Stimulated activated effector memory CD8-positive, alpha-beta T cell treated with anti-CD3 and anti-CD28 coated beads, Interleukin-12 subunit alpha, Interleukin-12 subunit beta, amount 100 ng/mL, for 72 hours (primary cell): ENCODE measurements around the gene PDIA4.
A peak's percentile ranks its signal among the peaks of the same experiment; 100 is the strongest.
"Not testable (repeated sequence)": the region's sequence is repeated elsewhere in the genome, so short reads cannot be mapped to it uniquely, and the experiment has no call there.

Experiments used
- ATAC-seq: fragments of 150-1000 bp; cut with Tn5 transposase; 2 replicates; pipeline ENCODE4 v1.10.0; 2021
- DNase-seq, 2 donors: peaks; one replicate each; pipeline ENCODE4 v3.0.0; 2021 to 2022; ENCODE audit warnings: low spot score in 2 of 2
- H3K27ac Mint-ChIP-seq: one replicate; pipeline ENCODE4 v1.8.0; 2022; ENCODE audit warnings: mild to moderate bottlenecking, mixed read lengths
- H3K36me3 Mint-ChIP-seq: one replicate; pipeline ENCODE4 v1.8.0; 2022; ENCODE audit warnings: mild to moderate bottlenecking, mixed read lengths
- H3K4me1 Mint-ChIP-seq: one replicate; pipeline ENCODE4 v1.8.0; 2022; ENCODE audit warnings: mixed read lengths
- H3K4me3 Mint-ChIP-seq: one replicate; pipeline ENCODE4 v1.8.0; 2022; ENCODE audit warnings: mild to moderate bottlenecking, mixed read lengths
- H3K9me3 Mint-ChIP-seq: one replicate; pipeline ENCODE4 v1.8.0; 2022; ENCODE audit warnings: mixed read lengths

The PDIA4 gene, protein sequence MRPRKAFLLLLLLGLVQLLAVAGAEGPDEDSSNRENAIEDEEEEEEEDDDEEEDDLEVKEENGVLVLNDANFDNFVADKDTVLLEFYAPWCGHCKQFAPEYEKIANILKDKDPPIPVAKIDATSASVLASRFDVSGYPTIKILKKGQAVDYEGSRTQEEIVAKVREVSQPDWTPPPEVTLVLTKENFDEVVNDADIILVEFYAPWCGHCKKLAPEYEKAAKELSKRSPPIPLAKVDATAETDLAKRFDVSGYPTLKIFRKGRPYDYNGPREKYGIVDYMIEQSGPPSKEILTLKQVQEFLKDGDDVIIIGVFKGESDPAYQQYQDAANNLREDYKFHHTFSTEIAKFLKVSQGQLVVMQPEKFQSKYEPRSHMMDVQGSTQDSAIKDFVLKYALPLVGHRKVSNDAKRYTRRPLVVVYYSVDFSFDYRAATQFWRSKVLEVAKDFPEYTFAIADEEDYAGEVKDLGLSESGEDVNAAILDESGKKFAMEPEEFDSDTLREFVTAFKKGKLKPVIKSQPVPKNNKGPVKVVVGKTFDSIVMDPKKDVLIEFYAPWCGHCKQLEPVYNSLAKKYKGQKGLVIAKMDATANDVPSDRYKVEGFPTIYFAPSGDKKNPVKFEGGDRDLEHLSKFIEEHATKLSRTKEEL

GRCh38 chr7:149028346-149029109 is at the start of gene PDIA4:
PDIA4 (minus strand) TSS chr7:149028505; CDS start chr7:149028408, 97 bp downstream.
- Mint-ChIP-seq H3K27ac (peak within 1 kb of the TSS; percentile 94), H3K9me3 (no peaks in the 10 kb centered on the region), H3K4me1 (peaks cover 48% of the 10 kb centered on the region), H3K4me3 (peak within 1 kb of the TSS; percentile 89), H3K36me3 (peaks cover 40% of the 10 kb centered on the region)
- DNase-seq, result peak; percentile 98 to 100
- ATAC-seq, result peak; percentile 94

DNA sequence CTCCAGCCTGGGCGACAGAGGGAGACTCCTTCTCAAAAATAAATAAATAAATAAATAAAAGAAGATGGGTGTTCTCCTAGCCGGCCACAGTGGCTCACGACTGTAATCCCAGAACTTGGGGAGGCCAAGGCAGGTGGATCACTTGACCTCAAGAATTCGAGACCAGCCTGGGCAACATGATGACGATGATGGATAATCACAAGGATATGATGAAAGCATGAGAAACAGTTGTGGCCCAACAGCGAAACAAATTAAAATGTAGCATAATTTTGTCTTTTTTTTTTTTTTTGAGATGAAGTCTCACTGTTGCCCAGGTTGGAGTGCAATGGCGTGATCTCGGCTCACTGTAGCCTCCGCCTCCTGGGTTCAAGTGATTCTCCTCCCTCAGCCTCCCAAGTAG is 49.3 kb upstream of the PDIA4 start:
- DNase-seq (no peak), ATAC-seq (no peak)
- no peaks in the 10 kb centered on the region for H3K9me3 Mint-ChIP-seq
- no peak overlapping the region for H3K27ac Mint-ChIP-seq
- peaks cover 46% of the 10 kb centered on the region for H3K36me3 Mint-ChIP-seq
- no peak overlapping the region for H3K4me3 Mint-ChIP-seq
- H3K4me1 Mint-ChIP-seq, result no peaks in the 10 kb centered on the region

- no peaks in the 10 kb centered on the region for H3K9me3 Mint-ChIP-seq
- ATAC-seq (no peak), DNase-seq (no peak)
- H3K27ac Mint-ChIP-seq, result no peak overlapping the region
- H3K36me3 Mint-ChIP-seq, result peaks cover 65% of the 10 kb centered on the region
- peaks cover 7% of the 10 kb centered on the region for H3K4me1 Mint-ChIP-seq
- no peak overlapping the region for H3K4me3 Mint-ChIP-seq
Observed at GRCh38 chr7:149075286-149075685, 47.0 kb upstream of the PDIA4 start.

DNA sequence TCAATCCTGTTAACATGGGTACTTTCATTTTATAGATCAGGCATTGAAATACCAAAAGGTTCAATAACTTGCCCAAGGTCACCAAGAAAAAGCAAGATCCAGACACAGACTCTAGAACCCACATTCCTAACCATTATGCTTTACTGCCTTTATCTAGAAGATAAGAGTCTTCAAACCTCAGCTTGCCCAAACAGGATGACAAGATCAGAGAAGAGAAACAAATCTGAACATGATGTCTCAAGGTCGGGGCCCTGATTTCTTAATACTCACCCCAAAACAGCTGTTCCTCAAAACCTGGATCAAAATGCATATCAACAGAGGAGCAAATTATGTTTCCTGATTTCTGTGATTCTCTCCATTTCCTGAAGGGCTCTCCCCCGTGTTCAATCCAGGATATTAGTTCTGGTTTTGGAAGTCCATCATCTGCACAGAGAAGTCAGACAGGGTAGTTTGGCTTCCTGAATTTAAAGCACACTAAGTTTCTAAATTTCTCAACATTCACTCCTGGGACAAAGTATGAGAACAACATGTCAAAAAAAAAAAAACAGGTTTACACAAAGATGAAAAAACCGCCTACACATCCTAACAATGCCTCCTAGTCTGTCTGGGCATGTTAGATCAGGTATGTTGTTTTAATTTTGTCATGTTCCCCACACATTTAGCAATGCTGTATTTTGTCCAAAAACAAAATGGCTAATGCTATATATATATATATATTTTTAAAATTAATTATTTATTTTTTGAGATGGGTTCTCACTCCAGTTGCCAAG is 46.0 kb upstream of the PDIA4 start:
- ATAC-seq (no peak), DNase-seq (no peak)
- H3K4me1 Mint-ChIP-seq, result peaks cover 7% of the 10 kb centered on the region
- no peaks in the 10 kb centered on the region for H3K9me3 Mint-ChIP-seq
- peaks cover 69% of the 10 kb centered on the region for H3K36me3 Mint-ChIP-seq
- no peak overlapping the region for H3K27ac Mint-ChIP-seq
- H3K4me3 Mint-ChIP-seq, result no peak overlapping the region

DNA sequence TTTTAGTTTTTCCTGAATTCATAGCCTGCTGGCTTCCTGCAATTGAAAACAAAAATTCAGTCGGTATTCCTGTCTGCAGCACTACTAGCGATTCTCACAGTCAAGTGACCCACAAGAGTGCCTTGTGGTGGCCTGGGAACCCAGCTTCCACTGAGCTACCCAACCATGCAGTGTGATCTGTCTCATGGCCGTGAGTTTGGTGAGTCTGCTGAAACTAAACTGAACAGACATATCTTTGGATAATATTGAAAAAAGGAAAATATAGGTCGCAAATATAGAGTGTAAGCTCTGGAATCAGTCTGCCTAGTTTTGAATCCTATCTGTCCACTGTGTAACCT is 44.1 kb upstream of the PDIA4 start:
- DNase-seq (no peak), ATAC-seq (no peak)
- Mint-ChIP-seq H3K4me1 (peaks cover 7% of the 10 kb centered on the region), H3K36me3 (peaks cover 73% of the 10 kb centered on the region), H3K4me3 (peak overlapping the region; percentile 64), H3K27ac (peak overlapping the region; percentile 81), H3K9me3 (no peaks in the 10 kb centered on the region)

DNA sequence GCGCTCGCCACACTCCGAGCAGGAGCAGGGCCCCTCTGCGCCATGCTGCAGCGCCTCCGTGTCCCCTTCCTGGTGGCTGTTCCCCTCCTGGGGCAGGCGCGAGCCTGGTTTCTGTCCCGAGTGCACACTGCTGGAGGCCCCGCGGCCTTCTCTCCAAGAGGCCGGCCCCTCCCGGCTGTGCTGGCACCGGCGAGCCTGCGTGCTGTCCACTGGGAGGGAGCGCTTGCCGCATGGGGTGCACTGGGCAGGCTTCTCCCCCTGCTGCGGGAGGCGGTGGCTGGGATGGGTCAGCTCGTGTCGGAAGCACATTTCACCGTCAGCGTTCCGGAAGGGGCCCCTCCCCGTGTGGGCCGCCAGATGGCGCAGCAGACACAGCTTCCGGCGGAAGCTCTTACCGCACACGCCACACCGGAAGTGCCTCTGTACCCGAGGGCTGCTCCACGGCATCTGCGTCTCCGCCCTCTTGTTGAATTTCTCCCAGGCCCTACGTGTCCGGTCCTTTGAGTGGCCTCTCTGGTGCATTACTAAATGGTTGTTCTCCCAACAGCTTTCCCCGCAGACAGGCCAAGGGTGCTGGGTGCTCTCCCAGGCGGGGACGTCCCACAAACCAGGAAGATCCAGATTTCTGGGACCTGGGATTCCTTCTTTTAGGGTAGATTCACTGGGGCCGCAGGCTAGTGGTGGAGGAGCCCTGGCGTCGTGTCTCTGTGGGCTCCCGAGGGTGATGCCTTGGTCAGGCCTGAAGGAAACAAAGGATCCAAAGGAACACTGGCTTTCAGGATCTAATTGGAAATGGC is 43.5 kb upstream of the PDIA4 start:
- H3K36me3 Mint-ChIP-seq, result peaks cover 72% of the 10 kb centered on the region
- peaks cover 7% of the 10 kb centered on the region for H3K4me1 Mint-ChIP-seq
- H3K4me3 Mint-ChIP-seq, result peak overlapping the region; percentile 64
- ATAC-seq (peak; percentile 93), DNase-seq (peak; percentile 40 to 72)
- H3K27ac Mint-ChIP-seq, result peak overlapping the region; percentile 81
- no peaks in the 10 kb centered on the region for H3K9me3 Mint-ChIP-seq

DNA sequence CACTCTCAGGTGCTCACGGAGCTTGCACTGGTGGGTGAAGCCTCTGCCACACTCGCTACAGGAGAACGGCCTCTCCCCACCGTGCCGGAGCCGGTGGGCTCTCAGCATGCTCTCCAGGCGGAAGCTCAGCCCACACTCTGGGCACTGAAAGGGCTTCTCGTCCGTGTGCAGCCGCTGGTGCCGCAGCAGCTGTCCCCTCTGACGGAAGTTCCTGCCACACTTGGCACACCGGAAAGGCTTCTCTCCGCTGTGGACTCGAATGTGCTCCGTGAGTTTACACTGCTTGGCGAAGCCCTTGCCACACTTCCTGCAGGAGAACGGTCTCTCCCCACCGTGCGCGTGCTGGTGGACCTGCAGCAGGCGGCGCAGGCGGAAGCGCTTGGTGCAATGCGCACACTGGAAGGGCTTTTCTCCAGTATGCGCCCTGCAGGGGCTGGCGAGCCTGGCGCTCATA is 42.9 kb upstream of the PDIA4 start:
- peak; percentile 8 for ATAC-seq
- Mint-ChIP-seq H3K27ac (no peak overlapping the region), H3K4me1 (peaks cover 7% of the 10 kb centered on the region), H3K9me3 (no peaks in the 10 kb centered on the region), H3K4me3 (peak overlapping the region; percentile 64), H3K36me3 (peaks cover 66% of the 10 kb centered on the region)
- no peak for DNase-seq

DNA sequence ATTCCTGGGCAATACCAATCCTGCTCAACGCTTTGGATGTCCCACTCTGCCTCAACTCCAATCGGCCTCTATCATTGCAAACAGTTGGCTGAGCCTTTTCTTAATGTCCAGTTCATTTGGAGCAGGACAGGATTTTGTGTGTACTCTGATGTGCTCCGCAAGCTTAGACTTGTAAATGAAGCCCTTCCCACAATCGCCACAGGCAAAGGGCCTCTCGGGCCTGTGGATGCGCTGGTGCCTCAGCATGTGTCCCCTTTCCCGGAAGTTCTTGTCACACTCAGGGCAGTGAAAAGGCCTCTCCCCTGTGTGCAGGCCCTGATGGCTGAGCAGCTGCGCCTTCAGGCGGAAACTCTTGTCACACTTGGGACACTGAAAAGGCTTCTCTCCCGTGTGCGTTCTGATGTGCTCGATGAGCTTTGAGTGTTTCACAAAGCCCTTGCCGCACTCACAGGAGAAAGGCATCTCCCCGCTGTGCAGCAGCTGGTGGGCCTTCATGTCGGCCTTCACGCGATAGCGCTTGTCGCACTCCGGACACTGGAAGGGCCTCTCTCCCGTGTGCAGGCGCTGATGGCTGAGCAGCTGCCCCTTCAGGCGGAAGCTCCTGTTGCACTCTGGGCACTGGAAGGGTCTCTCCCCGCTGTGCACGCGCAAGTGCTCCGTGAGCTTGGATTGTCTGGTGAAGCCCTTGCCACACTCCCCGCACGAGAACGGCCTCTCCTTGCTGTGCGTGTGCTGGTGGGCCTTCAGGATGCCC is 42.2 kb upstream of the PDIA4 start:
- H3K27ac Mint-ChIP-seq, result no peak overlapping the region
- peaks cover 66% of the 10 kb centered on the region for H3K36me3 Mint-ChIP-seq
- DNase-seq (no peak), ATAC-seq (no peak)
- no peak overlapping the region for H3K4me3 Mint-ChIP-seq
- H3K4me1 Mint-ChIP-seq, result peaks cover 7% of the 10 kb centered on the region
- no peaks in the 10 kb centered on the region for H3K9me3 Mint-ChIP-seq

GRCh38 chr7:149067869-149068268 is 39.6 kb upstream of the PDIA4 start:
- H3K36me3 Mint-ChIP-seq, result peaks cover 53% of the 10 kb centered on the region

DNA sequence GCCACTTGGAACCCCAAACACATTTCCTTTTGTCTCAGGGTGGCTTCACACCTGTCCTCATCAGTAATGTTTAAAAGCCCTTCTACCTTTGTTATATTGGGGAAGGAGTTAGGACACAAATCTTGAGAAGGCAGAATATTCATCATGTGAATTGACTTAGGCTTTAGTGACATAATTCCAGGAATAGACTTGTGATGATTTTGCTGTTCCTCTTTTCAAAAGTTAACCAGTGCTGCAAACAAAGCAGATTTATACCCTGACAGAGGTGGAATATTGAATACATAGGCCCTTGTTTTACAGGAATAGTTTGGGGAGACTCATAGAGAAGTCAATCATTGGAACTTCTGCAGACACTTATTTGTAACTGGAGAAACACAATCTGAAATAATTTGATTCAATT is 35.2 kb upstream of the PDIA4 start:
- Mint-ChIP-seq H3K27ac (no peak overlapping the region), H3K36me3 (peaks cover 14% of the 10 kb centered on the region), H3K4me3 (no peak overlapping the region), H3K4me1 (peaks cover 10% of the 10 kb centered on the region), H3K9me3 (no peaks in the 10 kb centered on the region)
- DNase-seq (no peak), ATAC-seq (no peak)

More at GRCh38 chr7:149067869-149068268, 39.6 kb upstream of the PDIA4 start:
- no peak for ATAC-seq
- no peaks in the 10 kb centered on the region for H3K9me3 Mint-ChIP-seq
- peaks cover 17% of the 10 kb centered on the region for H3K4me1 Mint-ChIP-seq
- H3K27ac Mint-ChIP-seq, result no peak overlapping the region
- H3K4me3 Mint-ChIP-seq, result no peak overlapping the region
- DNase-seq, result no peak

DNA sequence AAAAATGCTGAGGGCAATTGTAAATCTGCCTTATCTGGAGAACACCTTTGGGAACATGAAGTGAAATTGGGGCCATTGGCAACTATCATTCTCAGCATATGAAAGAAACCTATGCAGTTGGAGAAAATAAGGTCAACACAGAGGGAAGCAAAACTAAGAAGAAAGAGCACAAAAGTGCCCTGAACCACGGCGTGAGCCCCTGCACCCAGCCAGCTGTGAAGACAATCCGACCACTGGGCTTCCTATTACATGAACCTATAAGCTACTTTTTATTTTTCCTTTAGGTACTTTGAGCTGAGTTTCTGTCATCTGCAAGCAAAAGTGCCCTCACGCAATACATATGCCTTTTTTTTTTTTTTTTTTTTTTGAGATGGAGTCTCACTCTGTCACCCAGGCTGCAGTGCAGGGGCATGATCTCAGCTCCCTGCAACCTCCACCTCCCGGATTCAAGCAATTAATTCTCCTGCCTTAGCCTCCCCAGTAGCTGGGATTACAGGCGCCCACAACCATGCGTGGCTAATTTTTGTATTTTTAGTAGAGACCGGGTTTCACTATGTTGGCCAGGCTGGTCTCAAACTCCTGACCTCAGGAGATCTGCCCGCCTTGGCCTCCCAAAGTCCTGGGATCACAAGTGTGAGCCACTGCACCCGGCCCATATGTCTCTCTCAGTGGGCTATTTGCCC is 34.1 kb upstream of the PDIA4 start:
- H3K9me3 Mint-ChIP-seq, H3K27ac Mint-ChIP-seq, DNase-seq, H3K4me3 Mint-ChIP-seq, H3K36me3 Mint-ChIP-seq, ATAC-seq: not testable (repeated sequence)
- H3K4me1 Mint-ChIP-seq, result peaks cover 10% of the 10 kb centered on the region

DNA sequence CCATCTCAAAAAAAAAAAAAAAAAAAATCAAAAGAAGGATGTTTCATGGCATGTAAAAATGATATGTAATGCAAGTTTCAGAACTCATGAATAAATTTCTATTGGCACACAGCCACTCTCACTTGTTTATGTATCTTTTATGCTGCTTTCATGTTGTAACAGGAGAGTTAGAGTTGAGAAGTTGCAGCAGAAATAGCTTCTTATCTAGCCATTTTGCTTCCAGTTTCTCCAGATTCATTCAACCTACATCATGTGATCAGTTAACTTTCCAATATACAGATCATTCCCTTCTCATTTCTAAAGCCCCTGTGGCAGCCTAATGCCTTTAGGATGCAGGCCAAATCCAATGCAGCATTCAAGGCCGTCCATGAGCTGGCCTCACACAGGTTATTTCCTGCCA is 31.9 kb upstream of the PDIA4 start:
- H3K27ac Mint-ChIP-seq, result no peak overlapping the region
- DNase-seq, result no peak

DNA sequence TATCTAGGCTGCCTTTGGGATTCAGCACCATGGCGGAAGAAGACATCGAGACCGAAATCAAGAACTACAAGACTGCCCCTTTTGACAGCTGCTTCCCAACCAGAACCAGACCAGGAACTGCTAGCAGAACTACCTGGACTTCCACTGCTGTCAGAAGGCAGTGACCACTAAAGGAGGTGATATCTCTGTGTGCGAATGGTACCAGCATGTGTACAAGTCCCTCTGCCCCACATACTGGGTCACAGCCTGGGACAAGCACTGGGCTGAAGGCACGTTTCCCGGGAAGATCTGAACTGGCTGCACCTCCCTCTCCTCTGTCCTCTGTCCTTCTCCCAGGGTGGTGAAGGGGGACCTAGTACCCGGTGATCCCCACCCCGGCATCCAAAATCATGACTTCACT is 25.6 kb upstream of the PDIA4 start:
- H3K27ac Mint-ChIP-seq, result no peak overlapping the region

More for the DNA sequence above, 31.9 kb upstream of the PDIA4 start:
- Mint-ChIP-seq H3K9me3 (no peaks in the 10 kb centered on the region), H3K36me3 (no peaks in the 10 kb centered on the region), H3K4me1 (peaks cover 8% of the 10 kb centered on the region), H3K4me3 (no peak overlapping the region)
- ATAC-seq, result no peak

More for the DNA sequence above, 25.6 kb upstream of the PDIA4 start:
- H3K9me3 Mint-ChIP-seq, result no peaks in the 10 kb centered on the region
- no peak overlapping the region for H3K4me3 Mint-ChIP-seq
- no peaks in the 10 kb centered on the region for H3K4me1 Mint-ChIP-seq
- ATAC-seq, result no peak
- no peaks in the 10 kb centered on the region for H3K36me3 Mint-ChIP-seq
- DNase-seq, result no peak
